Pulmonary artery endothelial cell (primary cell): Measurements from ENCODE around the gene SLC6A3. TPM values are rescaled to one million over a fixed set of nuclear protein-coding genes. Genes with fewer than 3 reads are reported as not detected.

Source experiments
- DNase-seq: peaks from one replicate; pipeline ENCODE4 v3.0.0-alpha.2; 2011; ENCODE audit warnings: low read depth, low spot score
- total RNA-seq: library from RNA; depleted of rRNA; stranded (reverse); fragments of >200 nt; gene quantifications from 2 replicates; pipeline ENCODE4 v1.2.3, GENCODE V29; 2014

SLC6A3 gene
- total RNA-seq, 1 donor from 2014 or later: not detected

GRCh38 chr5:1409381-1410110 lies 35.7 kb downstream of the SLC6A3 start:
- DNase-seq: no peak

- DNase-seq: no peak
Measured at GRCh38 chr5:1406681-1407640, 38.3 kb downstream of the SLC6A3 start.

- no peak for DNase-seq
Measured at GRCh38 chr5:1405539-1406530, 39.4 kb downstream of the SLC6A3 start.

- no peak for DNase-seq
Measured at GRCh38 chr5:1405121-1405520, 40.1 kb downstream of the SLC6A3 start.

- no peak for DNase-seq
Measured at GRCh38 chr5:1404062-1404461, 41.2 kb downstream of the SLC6A3 start.

- DNase-seq: no peak
Measured at GRCh38 chr5:1402611-1403255, 42.5 kb downstream of the SLC6A3 start.

GRCh38 chr5:1401536-1402138 lies 43.6 kb downstream of the SLC6A3 start:
- DNase-seq: no peak

GRCh38 chr5:1400936-1401335 lies 44.3 kb downstream of the SLC6A3 start:
- no peak for DNase-seq

GRCh38 chr5:1400211-1400855 lies 44.9 kb downstream of the SLC6A3 start:
- DNase-seq: no peak

GRCh38 chr5:1399737-1400136 lies 45.5 kb downstream of the SLC6A3 start:
- no peak for DNase-seq

GRCh38 chr5:1396293-1396816 lies 48.9 kb downstream of the SLC6A3 start:
- DNase-seq: no peak

- DNase-seq: no peak
Measured at GRCh38 chr5:1394881-1395860, 50.1 kb downstream of the SLC6A3 start.

GRCh38 chr5:1393571-1394501 lies 51.4 kb downstream of the SLC6A3 start:
- DNase-seq: no peak

- DNase-seq: no peak
Measured at GRCh38 chr5:1392801-1393565, 52.3 kb downstream of the SLC6A3 start.

GRCh38 chr5:1392261-1392660 lies 53.0 kb downstream of the SLC6A3 start:
- DNase-seq: no peak

GRCh38 chr5:1391691-1392090 lies 53.5 kb downstream of the SLC6A3 start:
- DNase-seq: no peak
